ENCODE measurements around the gene REEP3. TPM values are rescaled to one million over a fixed set of nuclear protein-coding genes. Genes with fewer than 3 reads are reported as not detected.

REEP3 gene
- total RNA-seq, 4 donors from 2014 or later = 45.9 to 67.4 (median 63.3) TPM

GRCh38 chr10:63614371-63614891 is 93.2 kb downstream of the REEP3 start:
- peaks cover 0 to 7% (median 2%) of the 10 kb centered on the region in 4 donors for H3K4me1 ChIP-seq
- no peak for TF ChIP-seq POLR2A (IDR thresholded peaks at IDR 0.05)
- no peak for TF ChIP-seq CTCF (IDR thresholded peaks at IDR 0.05)
- TF ChIP-seq EP300 (IDR thresholded peaks at IDR 0.05) = no peak
- H3K4me3 ChIP-seq = no peak overlapping the region
- DNase-seq (ENCODE audit: low spot score in 2 of 2) = no peak
- peak overlapping the region in 2 of 4 donors; percentile 46 to 52 for H3K27ac ChIP-seq
- no peaks in the 10 kb centered on the region for H3K9me3 ChIP-seq
- 57 to 65% methylated on average over 2 of the region's 2 CpGs for WGBS, 2 donors
- peaks cover 0 to 23% (median 0%) of the 10 kb centered on the region in 3 donors for H3K36me3 ChIP-seq
- no peaks in the 10 kb centered on the region for H3K27me3 ChIP-seq

- Histone ChIP-seq H3K27me3 (no peaks in the 10 kb centered on the region), H3K27ac (no peak overlapping the region), H3K36me3 (peaks cover 0 to 26% (median 0%) of the 10 kb centered on the region in 3 donors), H3K9me3 (no peaks in the 10 kb centered on the region), H3K4me3 (no peak overlapping the region), H3K4me1 (peaks cover 0 to 7% (median 2%) of the 10 kb centered on the region in 4 donors)
- no peak for DNase-seq (ENCODE audit: low spot score in 2 of 2)
- WGBS, 2 donors = 95 to 98% methylated on average over 3 of the region's 3 CpGs
- TF ChIP-seq CTCF (IDR thresholded peaks at IDR 0.05) (no peak), EP300 (IDR thresholded peaks at IDR 0.05) (no peak), POLR2A (IDR thresholded peaks at IDR 0.05) (no peak)
Observed at GRCh38 chr10:63618552-63618951, 97.4 kb downstream of the REEP3 start.

DNA sequence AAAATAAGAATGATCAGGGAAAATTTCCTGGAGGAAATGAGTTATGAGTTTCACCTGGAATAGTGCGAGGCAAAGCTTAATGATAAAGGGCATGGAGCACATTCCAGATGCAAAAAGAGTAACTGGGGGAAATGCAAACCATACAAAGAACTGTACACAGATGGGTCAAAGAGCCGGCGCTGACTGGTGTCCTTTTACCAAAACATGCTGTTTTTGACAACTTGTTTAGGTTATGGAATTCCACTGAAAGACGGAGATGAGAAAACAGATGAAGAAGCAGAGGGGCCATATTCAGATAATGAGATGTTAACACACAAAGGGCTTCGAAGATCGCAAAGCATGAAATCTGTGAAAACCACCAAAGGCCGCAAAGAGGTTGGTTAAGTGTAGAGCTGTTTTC is 98.2 kb downstream of the REEP3 start:
- Histone ChIP-seq H3K4me3 (no peak overlapping the region), H3K9me3 (no peaks in the 10 kb centered on the region), H3K27ac (no peak overlapping the region), H3K27me3 (no peaks in the 10 kb centered on the region), H3K36me3 (peaks cover 0 to 26% (median 0%) of the 10 kb centered on the region in 3 donors), H3K4me1 (peaks cover 0 to 3% (median under 1%) of the 10 kb centered on the region in 4 donors)
- 88 to 90% methylated on average over 7 of the region's 7 CpGs for WGBS, 2 donors
- no peak for TF ChIP-seq POLR2A (IDR thresholded peaks at IDR 0.05)
- no peak for TF ChIP-seq CTCF (IDR thresholded peaks at IDR 0.05)
- DNase-seq (ENCODE audit: low spot score in 2 of 2) = no peak

GRCh38 chr10:63622097-63622496 is 100.9 kb downstream of the REEP3 start:
- no peak for TF ChIP-seq EP300 (IDR thresholded peaks at IDR 0.05)
- TF ChIP-seq POLR2A (IDR thresholded peaks at IDR 0.05) = no peak
- TF ChIP-seq CTCF (IDR thresholded peaks at IDR 0.05) = no peak
- WGBS, 2 donors = 66 to 68% methylated on average over 2 of the region's 2 CpGs

DNA sequence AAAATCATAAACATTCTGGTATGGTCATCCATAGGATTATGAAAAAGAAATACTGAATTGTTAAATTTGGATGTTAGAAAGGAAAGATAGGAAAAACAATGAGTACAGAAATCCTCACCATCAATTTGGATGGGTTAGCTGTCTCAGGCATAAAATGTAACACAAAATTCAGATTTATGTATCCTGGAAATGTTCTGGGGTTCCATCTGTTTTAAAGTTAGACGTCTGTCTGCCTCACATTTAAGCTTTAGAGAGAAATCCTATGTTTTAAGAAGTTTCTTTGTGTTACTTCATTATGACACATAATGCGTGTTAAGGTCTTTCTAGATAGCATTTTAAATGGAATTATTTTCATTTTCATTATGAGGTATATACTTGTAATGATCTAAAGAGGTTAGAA is 103.5 kb downstream of the REEP3 start:
- peaks cover 0 to 21% (median 5%) of the 10 kb centered on the region in 4 donors for H3K4me1 ChIP-seq
- H3K27ac ChIP-seq = no peak overlapping the region
- WGBS, 2 donors = 93 to 95% methylated on average over 2 of the region's 2 CpGs
- no peak for TF ChIP-seq CTCF (IDR thresholded peaks at IDR 0.05)
- no peak for TF ChIP-seq EP300 (IDR thresholded peaks at IDR 0.05)
- no peak for TF ChIP-seq POLR2A (IDR thresholded peaks at IDR 0.05)
- peaks cover 0 to 11% (median 0%) of the 10 kb centered on the region in 3 donors for H3K36me3 ChIP-seq
- no peaks in the 10 kb centered on the region for H3K27me3 ChIP-seq
- no peaks in the 10 kb centered on the region for H3K9me3 ChIP-seq
- DNase-seq (ENCODE audit: low spot score in 2 of 2) = no peak
- no peak overlapping the region for H3K4me3 ChIP-seq

More at GRCh38 chr10:63622097-63622496, 100.9 kb downstream of the REEP3 start:
- DNase-seq (ENCODE audit: low spot score in 2 of 2) = no peak
- Histone ChIP-seq H3K27me3 (no peaks in the 10 kb centered on the region), H3K36me3 (peaks cover 0 to 26% (median 0%) of the 10 kb centered on the region in 3 donors), H3K27ac (no peak overlapping the region), H3K9me3 (no peaks in the 10 kb centered on the region), H3K4me1 (peaks cover 0 to under 1% (median 0%) of the 10 kb centered on the region in 4 donors), H3K4me3 (no peak overlapping the region)
